ENCODE measurements around the gene UBA6. TPM values are rescaled to one million over a fixed set of nuclear protein-coding genes. Genes with fewer than 3 reads are reported as not detected.

The UBA6 gene
- total and polyA plus RNA-seq, 2 experiments from 2014 or later: 38.8 to 61.9 TPM

DNA sequence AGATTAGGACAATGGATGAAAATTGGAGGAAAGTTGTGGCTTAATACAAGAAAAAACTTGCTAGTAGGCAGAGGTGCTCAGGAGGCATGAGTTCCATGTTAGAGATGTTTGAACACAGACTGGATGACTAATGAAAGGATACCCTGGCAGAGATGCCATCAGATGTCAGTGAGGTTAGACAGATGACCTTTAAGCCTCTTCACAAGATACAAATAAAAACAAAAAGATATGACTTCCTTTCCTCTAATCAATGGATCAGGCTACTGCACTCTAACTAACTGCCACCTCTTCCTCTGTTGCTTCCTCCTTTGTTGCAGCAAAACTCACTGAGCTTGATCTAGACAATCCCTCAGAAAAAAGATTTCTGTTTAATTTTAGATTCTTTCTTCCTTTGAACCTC lies 127.8 kb downstream of the UBA6 start:
- Histone ChIP-seq H3K27ac (no peak overlapping the region), H3K4me1 (ENCODE audit: insufficient read depth) (no peaks in the 10 kb centered on the region; the same call in 1 of the 2 replicates), H3K79me2 (ENCODE audit: insufficient read depth) (no peaks in the 10 kb centered on the region), H2AFZ (no peak overlapping the region), H3K27me3 (replicated peaks; ENCODE audit: insufficient read depth) (no peaks in the 10 kb centered on the region; the same call in 1 of the 2 replicates), H3K9me2 (ENCODE audit: insufficient read depth) (no peaks in the 10 kb centered on the region), H3K9ac (no peak overlapping the region), H3K9me3 (ENCODE audit: low read depth) (no peaks in the 10 kb centered on the region), H4K20me1 (ENCODE audit: insufficient read depth) (no peaks in the 10 kb centered on the region), H3K4me3 (no peak overlapping the region), H3K4me2 (ENCODE audit: unreplicated experiment) (no peak overlapping the region), H3F3A (ENCODE audit: insufficient read depth) (no peaks in the 10 kb centered on the region), H3K36me3 (ENCODE audit: low read depth) (no peaks in the 10 kb centered on the region)
- no peak for DNase-seq
- in situ Hi-C loops (cut with MboI): no loop called here
- TF ChIP-seq EZH2 (IDR thresholded peaks at IDR 0.05; ENCODE audit: insufficient read depth, poor library complexity, severe bottlenecking): no peak
- TF ChIP-seq EZH2phosphoT487 (IDR thresholded peaks at IDR 0.05; ENCODE audit: insufficient read depth, low read depth): no peak

DNA sequence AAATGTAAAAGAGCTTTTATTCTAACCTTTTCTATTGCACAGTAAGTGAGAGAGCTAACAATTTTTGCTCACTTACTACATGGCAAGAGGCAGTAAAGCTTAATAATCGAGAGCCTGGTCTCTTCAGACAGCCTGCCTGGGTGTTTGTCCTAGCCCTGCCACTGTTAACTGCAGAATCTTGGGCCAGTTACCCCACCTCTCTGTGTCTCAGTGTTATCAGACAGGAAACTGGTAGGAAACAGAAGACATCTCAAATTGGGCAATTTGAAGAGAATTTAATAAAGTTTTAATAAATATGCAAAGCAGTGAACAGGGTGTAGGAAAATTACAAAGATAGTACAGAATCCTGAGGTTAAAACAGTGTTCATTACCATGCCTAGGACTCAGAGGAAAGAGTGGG lies 129.0 kb downstream of the UBA6 start:
- no peaks in the 10 kb centered on the region for H4K20me1 ChIP-seq (ENCODE audit: insufficient read depth)
- no peak overlapping the region for H3K9ac ChIP-seq
- H2AFZ ChIP-seq: no peak overlapping the region
- no peaks in the 10 kb centered on the region for H3K9me3 ChIP-seq (ENCODE audit: low read depth)
- H3F3A ChIP-seq (ENCODE audit: insufficient read depth): no peaks in the 10 kb centered on the region
- H3K4me2 ChIP-seq (ENCODE audit: unreplicated experiment): no peak overlapping the region
- TF ChIP-seq EZH2 (IDR thresholded peaks at IDR 0.05; ENCODE audit: insufficient read depth, poor library complexity, severe bottlenecking): no peak
- TF ChIP-seq EZH2phosphoT487 (IDR thresholded peaks at IDR 0.05; ENCODE audit: insufficient read depth, low read depth): no peak
- H3K4me3 ChIP-seq: no peak overlapping the region
- H3K27ac ChIP-seq: no peak overlapping the region
- no peaks in the 10 kb centered on the region for H3K9me2 ChIP-seq (ENCODE audit: insufficient read depth)
- in situ Hi-C loops (cut with MboI): no loop called here
- H3K36me3 ChIP-seq (ENCODE audit: low read depth): no peaks in the 10 kb centered on the region
- no peaks in the 10 kb centered on the region; the same call in 1 of the 2 replicates for H3K4me1 ChIP-seq (ENCODE audit: insufficient read depth)
- H3K79me2 ChIP-seq (ENCODE audit: insufficient read depth): no peaks in the 10 kb centered on the region
- no peak for DNase-seq
- WGBS, 2 experiments (ENCODE audit: low coverage in 1 of 2, low lambda C conversion rate in 2 of 2, missing lambda C conversion rate in 2 of 2): 13 to 21% methylated on average over 1 of the region's 1 CpG
- H3K27me3 ChIP-seq (replicated peaks; ENCODE audit: insufficient read depth): no peaks in the 10 kb centered on the region; the same call in 1 of the 2 replicates

DNA sequence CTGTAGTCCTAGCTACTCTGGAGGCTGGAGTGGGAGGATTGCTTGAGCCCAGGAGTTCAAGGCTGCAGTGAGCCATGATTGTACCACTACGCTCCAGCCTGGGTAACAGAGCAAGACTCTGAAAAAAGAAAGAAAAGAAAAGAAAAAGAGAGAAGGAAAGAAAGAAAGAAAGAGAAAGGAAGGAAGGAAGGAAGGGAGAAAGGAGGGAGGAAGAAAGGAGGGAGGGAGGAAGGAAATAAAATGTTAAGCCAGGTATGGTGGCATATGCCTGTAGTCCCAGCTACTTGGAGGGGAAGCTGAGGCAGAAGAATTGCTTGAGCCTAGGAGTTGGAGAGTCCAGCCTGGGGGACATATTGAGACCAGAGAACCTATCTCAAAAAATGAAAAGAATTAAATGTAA lies 130.4 kb downstream of the UBA6 start:
- Histone ChIP-seq H3K9me2 (ENCODE audit: insufficient read depth) (no peaks in the 10 kb centered on the region), H3K4me1 (ENCODE audit: insufficient read depth) (peaks cover 2% of the 10 kb centered on the region; the same call in 1 of the 2 replicates), H3K9me3 (ENCODE audit: low read depth) (no peaks in the 10 kb centered on the region), H3F3A (ENCODE audit: insufficient read depth) (no peaks in the 10 kb centered on the region), H3K4me3 (no peak overlapping the region), H4K20me1 (ENCODE audit: insufficient read depth) (no peaks in the 10 kb centered on the region), H3K36me3 (ENCODE audit: low read depth) (no peaks in the 10 kb centered on the region), H3K4me2 (ENCODE audit: unreplicated experiment) (no peak overlapping the region), H3K27me3 (replicated peaks; ENCODE audit: insufficient read depth) (no peaks in the 10 kb centered on the region; the same call in 1 of the 2 replicates), H3K79me2 (ENCODE audit: insufficient read depth) (no peaks in the 10 kb centered on the region), H2AFZ (no peak overlapping the region), H3K27ac (no peak overlapping the region), H3K9ac (no peak overlapping the region)
- 88 to 93% methylated on average over 1 of the region's 1 CpG for WGBS, 2 experiments (ENCODE audit: low coverage in 1 of 2, low lambda C conversion rate in 2 of 2, missing lambda C conversion rate in 2 of 2)
- in situ Hi-C loops (cut with MboI): no loop called here
- no peak for DNase-seq
- TF ChIP-seq EZH2phosphoT487 (IDR thresholded peaks at IDR 0.05; ENCODE audit: insufficient read depth, low read depth) (no peak), EZH2 (IDR thresholded peaks at IDR 0.05; ENCODE audit: insufficient read depth, poor library complexity, severe bottlenecking) (no peak)

DNA sequence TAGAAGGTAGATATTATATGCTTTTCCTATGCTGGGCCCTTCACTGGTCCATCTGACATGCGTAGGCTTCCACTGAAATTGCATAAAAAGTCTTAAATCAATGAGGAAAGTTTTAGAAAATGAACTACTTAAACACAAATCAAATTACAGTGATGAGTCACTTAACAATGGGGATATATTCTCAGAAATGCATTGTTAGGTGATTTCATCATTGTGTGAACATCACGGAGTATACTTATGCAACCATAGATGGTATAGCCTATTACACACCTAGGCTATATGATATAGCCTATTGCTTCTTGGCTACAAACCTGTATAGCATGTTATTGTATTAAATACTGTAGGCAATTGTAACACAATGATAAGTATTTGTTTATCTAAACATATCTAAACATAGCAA lies 132.1 kb downstream of the UBA6 start:
- Histone ChIP-seq H3F3A (ENCODE audit: insufficient read depth) (0 out of 2 replicates have a peak, but pooled peaks cover 3% of the 10 kb centered on the region), H3K4me1 (ENCODE audit: insufficient read depth) (peaks cover 10% of the 10 kb centered on the region), H2AFZ (no peak overlapping the region), H3K9me3 (ENCODE audit: low read depth) (no peaks in the 10 kb centered on the region), H3K9ac (no peak overlapping the region), H3K4me3 (no peak overlapping the region), H3K79me2 (ENCODE audit: insufficient read depth) (no peaks in the 10 kb centered on the region), H3K27me3 (replicated peaks; ENCODE audit: insufficient read depth) (no peaks in the 10 kb centered on the region; the same call in 1 of the 2 replicates), H3K4me2 (ENCODE audit: unreplicated experiment) (no peak overlapping the region), H3K9me2 (ENCODE audit: insufficient read depth) (no peaks in the 10 kb centered on the region), H3K36me3 (ENCODE audit: low read depth) (no peaks in the 10 kb centered on the region), H3K27ac (no peak overlapping the region), H4K20me1 (ENCODE audit: insufficient read depth) (no peaks in the 10 kb centered on the region)
- DNase-seq: peak; percentile 41
- WGBS, 2 experiments (ENCODE audit: low coverage in 1 of 2, low lambda C conversion rate in 2 of 2, missing lambda C conversion rate in 2 of 2): 66 to 71% methylated on average over 2 of the region's 2 CpGs
- in situ Hi-C loops (cut with MboI): no loop called here
- no peak for TF ChIP-seq EZH2 (IDR thresholded peaks at IDR 0.05; ENCODE audit: insufficient read depth, poor library complexity, severe bottlenecking)
- TF ChIP-seq EZH2phosphoT487 (IDR thresholded peaks at IDR 0.05; ENCODE audit: insufficient read depth, low read depth): no peak

DNA sequence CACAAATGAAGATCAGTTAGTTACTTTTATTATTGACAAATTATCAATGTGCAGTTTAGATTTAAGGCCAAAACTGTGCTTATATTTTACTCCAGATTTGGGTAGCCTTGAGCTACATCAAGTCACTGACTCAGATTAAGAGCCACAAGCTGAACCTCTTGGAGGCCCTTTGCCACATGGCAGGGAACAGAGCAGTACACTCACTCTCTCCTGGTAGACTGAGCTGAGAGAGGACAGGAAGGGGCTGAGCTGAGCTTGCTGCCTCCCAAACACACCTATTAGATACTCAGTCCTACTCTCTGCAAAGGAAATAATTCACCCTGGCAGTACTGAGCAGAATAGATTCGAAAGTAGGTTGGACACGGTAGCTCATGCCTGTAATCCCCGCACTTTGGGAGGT lies 134.6 kb downstream of the UBA6 start:
- Histone ChIP-seq H3K79me2 (ENCODE audit: insufficient read depth) (no peaks in the 10 kb centered on the region), H3K4me1 (ENCODE audit: insufficient read depth) (peaks cover 10% of the 10 kb centered on the region), H3K4me2 (ENCODE audit: unreplicated experiment) (no peak overlapping the region), H3K27ac (no peak overlapping the region), H3K36me3 (ENCODE audit: low read depth) (no peaks in the 10 kb centered on the region), H3K9ac (no peak overlapping the region), H3K9me3 (ENCODE audit: low read depth) (no peaks in the 10 kb centered on the region), H3K27me3 (replicated peaks; ENCODE audit: insufficient read depth) (no peaks in the 10 kb centered on the region), H3F3A (ENCODE audit: insufficient read depth) (0 out of 2 replicates have a peak, but pooled peaks cover 3% of the 10 kb centered on the region), H2AFZ (no peak overlapping the region), H4K20me1 (ENCODE audit: insufficient read depth) (no peaks in the 10 kb centered on the region), H3K4me3 (no peak overlapping the region), H3K9me2 (ENCODE audit: insufficient read depth) (no peaks in the 10 kb centered on the region)
- TF ChIP-seq EZH2phosphoT487 (IDR thresholded peaks at IDR 0.05; ENCODE audit: insufficient read depth, low read depth): no peak
- TF ChIP-seq EZH2 (IDR thresholded peaks at IDR 0.05; ENCODE audit: insufficient read depth, poor library complexity, severe bottlenecking): no peak
- peak; percentile 9 for DNase-seq
- 75 to 80% methylated on average over 3 of the region's 3 CpGs for WGBS, 2 experiments (ENCODE audit: low coverage in 1 of 2, low lambda C conversion rate in 2 of 2, missing lambda C conversion rate in 2 of 2)
- in situ Hi-C loops (cut with MboI): no loop called here
